ENCODE results near the gene ECE1. TPM values are rescaled to one million over a fixed set of nuclear protein-coding genes. Genes with fewer than 3 reads are reported as not detected.

ECE1 gene
- total RNA-seq, 1 experiment from 2014 or later, result 192 TPM

- DNase-seq (ENCODE audit: low read depth, low spot score) (no peak), ATAC-seq (no peak)
- no peak overlapping the region for H3K27ac ChIP-seq (ENCODE audit: low read length)
- no peak overlapping the region for H3K4me3 ChIP-seq (ENCODE audit: low read depth in 2 of 2, low read length in 2 of 2)
- H3K9me3 ChIP-seq (ENCODE audit: control insufficient read depth, insufficient read depth, low read depth, low read length), result no peaks in the 10 kb centered on the region
- no peaks in the 10 kb centered on the region for H3K27me3 ChIP-seq (ENCODE audit: control insufficient read depth, insufficient read depth, low read length)
- ChIA-PET CTCF (interaction anchor here (0.6 kb wide), 1 partner anchor 26 kb away, joined by 4 read pairs; no protein-coding TSS in a partner anchor), POLR2A (no interaction called here)
- H3K36me3 ChIP-seq (ENCODE audit: control insufficient read depth, insufficient read depth, low read length), result peaks cover 7% of the 10 kb centered on the region; the same call in 1 of the 2 replicates
- H3K4me1 ChIP-seq (ENCODE audit: control insufficient read depth, insufficient read depth, low read length), result no peaks in the 10 kb centered on the region
- intact Hi-C loops (cut with micrococcal nuclease; ENCODE audit: unreplicated experiment) (no loop called here), in situ Hi-C loops (cut with HindIII; ENCODE audit: low pct_unique_long_range_greater_than_20kb, low sequenced_read_pairs) (no loop called here)
- TF ChIP-seq REST (IDR thresholded peaks at IDR 0.05; ENCODE audit: insufficient read depth in 1 of 2, low read depth in 2 of 2, low read length in 1 of 2) (no peak), SIN3A (IDR thresholded peaks at IDR 0.05; ENCODE audit: borderline replicate concordance, insufficient read depth, low read depth, low read length) (no peak), TCF7L2 (IDR thresholded peaks at IDR 0.05; ENCODE audit: low read depth, low read length) (no peak), POLR2AphosphoS5 (IDR thresholded peaks at IDR 0.05; ENCODE audit: low read depth, low read length) (no peak)
- TSS peak; percentile 25 for BruUV-seq (replicated peaks)
These were observed 18.7 kb downstream of the ECE1 start for GRCh38 chr1:21271550-21271949.

DNA sequence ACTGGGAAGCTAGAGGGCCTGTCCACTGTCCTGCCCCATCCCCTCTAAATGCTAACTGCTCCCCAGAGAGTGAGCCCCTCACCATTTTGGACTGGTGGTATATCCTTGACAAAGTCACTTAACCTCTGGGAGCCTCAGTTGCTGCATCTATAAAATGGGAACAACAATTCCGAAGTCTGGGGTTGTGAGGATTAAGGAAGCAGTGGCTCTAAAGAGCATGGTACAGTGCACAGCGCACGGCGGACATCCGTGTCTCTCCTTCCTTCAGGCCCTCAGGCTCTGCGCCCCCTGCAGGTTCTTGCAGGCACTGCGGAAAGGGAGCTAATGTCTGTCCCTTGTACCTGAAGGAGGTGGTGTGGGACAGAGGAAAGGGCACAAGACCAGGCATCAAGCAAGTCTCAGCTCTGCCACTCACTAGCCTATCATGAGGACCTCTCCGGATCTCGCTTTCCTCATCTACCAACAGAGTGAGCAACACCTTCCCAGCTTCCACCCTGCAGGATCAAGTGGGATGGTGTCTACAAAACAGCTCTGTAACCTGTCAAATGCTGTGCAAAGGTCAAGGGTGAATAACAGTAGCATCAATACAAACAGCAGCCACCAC lies 20.1 kb downstream of the ECE1 start:
- BruUV-seq (replicated peaks), result no TSS peak
- H3K4me1 ChIP-seq (ENCODE audit: control insufficient read depth, insufficient read depth, low read length), result no peaks in the 10 kb centered on the region
- H3K27me3 ChIP-seq (ENCODE audit: control insufficient read depth, insufficient read depth, low read length), result no peaks in the 10 kb centered on the region
- TF ChIP-seq REST (IDR thresholded peaks at IDR 0.05; ENCODE audit: insufficient read depth in 1 of 2, low read depth in 2 of 2, low read length in 1 of 2) (no peak), TCF7L2 (IDR thresholded peaks at IDR 0.05; ENCODE audit: low read depth, low read length) (no peak), CTCF (IDR thresholded peaks at IDR 0.05) (peak; percentile 96), POLR2AphosphoS5 (IDR thresholded peaks at IDR 0.05; ENCODE audit: low read depth, low read length) (no peak), SIN3A (IDR thresholded peaks at IDR 0.05; ENCODE audit: borderline replicate concordance, insufficient read depth, low read depth, low read length) (no peak)
- DNase-seq (ENCODE audit: low read depth, low spot score) (peak; percentile 67), ATAC-seq (peak; percentile 83)
- in situ Hi-C loops (cut with HindIII; ENCODE audit: low pct_unique_long_range_greater_than_20kb, low sequenced_read_pairs) (no loop called here), intact Hi-C loops (cut with micrococcal nuclease; ENCODE audit: unreplicated experiment) (no loop called here)
- CTCF ChIA-PET, result interaction anchor here (0.5 to 2.0 kb wide), 19 partner anchors 9 to 457 kb away, joined by 3 to 15 read pairs (median 5); no protein-coding TSS in a partner anchor
- no peak overlapping the region for H3K4me3 ChIP-seq (ENCODE audit: low read depth in 2 of 2, low read length in 2 of 2)
- POLR2A ChIA-PET, result no interaction called here
- no peak overlapping the region for H3K27ac ChIP-seq (ENCODE audit: low read length)
- H3K9me3 ChIP-seq (ENCODE audit: control insufficient read depth, insufficient read depth, low read depth, low read length), result no peaks in the 10 kb centered on the region
- H3K36me3 ChIP-seq (ENCODE audit: control insufficient read depth, insufficient read depth, low read length), result peaks cover 7% of the 10 kb centered on the region; the same call in 1 of the 2 replicates
